ENCODE measurements around the gene GAS6. TPM values are rescaled to one million over a fixed set of nuclear protein-coding genes. Genes with fewer than 3 reads are reported as not detected.
A peak's percentile ranks its signal among the peaks of the same experiment; 100 is the strongest.

Gene GAS6
- total RNA-seq, 1 donor from 2014 or later = 42.9 TPM

DNA sequence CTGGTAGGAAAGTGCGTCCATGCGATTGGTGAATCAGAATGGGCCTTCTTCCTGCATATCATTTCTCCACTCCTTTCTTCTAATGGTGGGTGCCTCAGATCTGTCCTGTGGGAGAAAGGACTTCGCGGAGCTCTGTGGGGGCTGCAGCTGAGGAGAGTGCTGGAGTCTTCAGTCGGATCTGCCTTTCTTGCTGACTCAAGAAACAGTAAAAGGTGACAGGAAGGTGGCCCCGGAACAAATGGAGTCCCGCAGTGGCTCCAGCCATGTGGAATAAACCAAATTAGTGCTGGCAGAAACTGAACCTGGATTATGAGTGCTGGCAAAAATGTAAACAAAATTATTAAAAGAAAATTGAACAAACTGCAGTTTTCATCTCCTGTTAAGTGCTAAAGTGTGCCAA is 15.1 kb upstream of the GAS6 start:
- H3K27ac Mint-ChIP-seq = peak overlapping the region; percentile 39
- H3K36me3 Mint-ChIP-seq = no peaks in the 10 kb centered on the region
- H3K4me3 Mint-ChIP-seq = no peak overlapping the region

DNA sequence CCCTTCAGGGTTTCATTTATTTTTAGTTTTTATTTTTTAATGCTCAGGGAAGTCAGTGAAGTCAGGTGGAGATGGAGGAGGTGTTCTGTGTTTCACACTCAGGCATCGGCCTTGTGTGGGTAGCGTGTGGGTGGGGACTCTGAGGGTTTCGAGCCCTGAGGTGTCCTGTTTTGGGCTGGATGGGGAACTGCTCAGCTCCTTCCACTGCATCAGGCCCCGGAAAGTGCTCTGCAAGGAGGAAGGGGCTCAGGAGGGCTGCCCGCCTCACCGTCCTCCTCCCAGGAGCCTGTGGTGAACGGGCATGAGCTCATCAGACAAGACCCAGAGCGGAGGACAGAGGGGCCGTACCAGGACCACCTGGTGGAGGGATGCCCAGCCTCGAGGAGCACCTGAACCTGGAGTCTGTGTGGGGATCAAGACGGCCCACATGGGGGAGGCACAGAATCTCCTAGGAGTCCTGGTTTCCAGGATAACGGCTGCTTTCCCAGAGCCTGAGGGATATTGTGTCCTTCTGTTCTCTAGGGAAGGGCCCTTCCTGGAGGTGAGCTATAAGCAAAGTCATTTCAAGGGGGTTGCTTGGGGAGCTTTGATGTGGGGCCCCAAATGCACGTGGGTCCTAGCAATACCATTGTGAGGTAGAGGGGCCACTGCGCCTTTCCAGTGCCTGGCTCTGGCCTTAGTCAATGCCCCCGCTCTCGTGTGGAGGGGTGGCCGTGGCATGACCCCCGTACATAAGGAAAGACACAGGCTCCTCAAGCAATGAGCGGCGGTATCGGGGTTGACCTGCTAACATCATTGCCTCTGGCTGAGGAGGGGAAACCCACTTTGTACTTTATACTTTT is 13.5 kb upstream of the GAS6 start:
- Mint-ChIP-seq H3K4me1 (ENCODE audit: unreplicated experiment) (peaks cover 7% of the 10 kb centered on the region), H3K27me3 (peaks cover 2% of the 10 kb centered on the region), H3K36me3 (no peaks in the 10 kb centered on the region), H3K4me3 (no peak overlapping the region), H3K27ac (no peak overlapping the region), H3K9me3 (no peaks in the 10 kb centered on the region)
- DNase-seq (ENCODE audit: extremely low spot score, unreplicated experiment) = peak; percentile 64
- TF ChIP-seq, protein P1, sequence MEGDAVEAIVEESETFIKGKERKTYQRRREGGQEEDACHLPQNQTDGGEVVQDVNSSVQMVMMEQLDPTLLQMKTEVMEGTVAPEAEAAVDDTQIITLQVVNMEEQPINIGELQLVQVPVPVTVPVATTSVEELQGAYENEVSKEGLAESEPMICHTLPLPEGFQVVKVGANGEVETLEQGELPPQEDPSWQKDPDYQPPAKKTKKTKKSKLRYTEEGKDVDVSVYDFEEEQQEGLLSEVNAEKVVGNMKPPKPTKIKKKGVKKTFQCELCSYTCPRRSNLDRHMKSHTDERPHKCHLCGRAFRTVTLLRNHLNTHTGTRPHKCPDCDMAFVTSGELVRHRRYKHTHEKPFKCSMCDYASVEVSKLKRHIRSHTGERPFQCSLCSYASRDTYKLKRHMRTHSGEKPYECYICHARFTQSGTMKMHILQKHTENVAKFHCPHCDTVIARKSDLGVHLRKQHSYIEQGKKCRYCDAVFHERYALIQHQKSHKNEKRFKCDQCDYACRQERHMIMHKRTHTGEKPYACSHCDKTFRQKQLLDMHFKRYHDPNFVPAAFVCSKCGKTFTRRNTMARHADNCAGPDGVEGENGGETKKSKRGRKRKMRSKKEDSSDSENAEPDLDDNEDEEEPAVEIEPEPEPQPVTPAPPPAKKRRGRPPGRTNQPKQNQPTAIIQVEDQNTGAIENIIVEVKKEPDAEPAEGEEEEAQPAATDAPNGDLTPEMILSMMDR (conservative IDR thresholded peaks at IDR 0.05) = no peak

More for the DNA sequence above, 15.1 kb upstream of the GAS6 start:
- DNase-seq (ENCODE audit: extremely low spot score, unreplicated experiment) = peak; percentile 29
- Mint-ChIP-seq H3K27me3 (no peaks in the 10 kb centered on the region), H3K4me1 (ENCODE audit: unreplicated experiment) (peaks cover 9% of the 10 kb centered on the region), H3K9me3 (no peaks in the 10 kb centered on the region)
- TF ChIP-seq, protein P1 (conservative IDR thresholded peaks at IDR 0.05) = no peak

DNA sequence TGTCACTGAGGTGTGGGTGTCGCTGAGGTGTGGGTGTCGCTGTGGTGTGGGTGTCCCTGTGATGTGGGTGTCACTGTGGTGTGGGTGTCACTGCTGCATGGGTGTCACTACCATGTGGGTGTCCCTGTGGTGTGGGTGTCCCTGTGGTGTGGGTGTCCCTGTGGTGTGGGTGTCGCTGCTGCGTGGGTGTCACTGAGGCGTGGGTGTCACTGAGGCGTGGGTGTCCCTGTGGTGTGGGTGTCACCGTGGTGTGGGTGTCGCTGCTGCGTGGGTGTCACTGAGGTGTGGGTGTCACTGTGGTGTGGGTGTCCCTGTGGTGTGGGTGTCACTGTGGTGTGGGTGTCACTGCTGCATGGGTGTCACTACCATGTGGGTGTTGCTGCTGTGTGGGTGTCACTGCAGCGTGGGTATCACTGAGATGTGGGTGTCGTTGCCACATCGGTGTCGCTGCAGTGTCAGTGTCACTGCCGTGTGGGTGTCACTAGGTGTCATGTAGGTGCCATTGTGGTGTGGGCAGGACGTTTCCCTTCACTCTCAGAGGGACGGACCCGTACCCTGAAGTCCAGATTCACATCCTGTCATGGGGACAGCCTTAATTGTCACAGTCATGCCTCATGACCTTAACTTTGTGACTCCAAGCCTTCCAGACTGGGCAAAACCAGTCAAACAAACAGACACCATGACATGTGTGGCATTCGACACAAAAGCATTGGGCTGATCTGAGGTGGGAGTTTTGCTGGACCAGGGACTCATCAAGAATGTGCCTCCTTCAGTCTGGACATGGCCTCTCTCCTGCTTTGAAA is 12.7 kb upstream of the GAS6 start:
- Mint-ChIP-seq H3K9me3 (no peaks in the 10 kb centered on the region), H3K27me3 (peaks cover 2% of the 10 kb centered on the region), H3K36me3 (no peaks in the 10 kb centered on the region), H3K4me3 (no peak overlapping the region), H3K4me1 (ENCODE audit: unreplicated experiment) (no peaks in the 10 kb centered on the region), H3K27ac (no peak overlapping the region)
- TF ChIP-seq, protein P1 (conservative IDR thresholded peaks at IDR 0.05) = no peak
- DNase-seq (ENCODE audit: extremely low spot score, unreplicated experiment) = peak; percentile 15

DNA sequence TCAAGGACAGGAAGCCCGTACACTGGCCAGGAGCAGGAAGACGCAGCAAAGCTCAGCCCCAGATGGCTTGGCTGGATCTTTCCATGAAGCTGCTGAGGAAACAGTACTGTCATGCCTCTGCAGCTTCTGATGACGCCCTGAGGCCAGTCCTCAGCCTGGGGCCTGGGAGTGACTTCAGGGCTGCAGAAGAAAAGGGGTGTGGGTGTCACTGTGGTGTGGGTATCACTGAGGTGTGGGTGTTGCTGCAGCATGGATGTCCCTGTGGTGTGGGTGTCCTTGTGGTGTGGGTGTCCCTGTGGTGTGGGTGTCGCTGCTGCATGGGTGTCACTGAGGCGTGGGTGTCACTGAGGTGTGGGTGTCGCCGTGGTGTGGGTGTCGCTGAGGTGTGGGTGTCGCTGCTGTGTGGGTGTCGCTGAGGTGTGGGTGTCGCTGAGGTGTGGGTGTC is 12.0 kb upstream of the GAS6 start:
- Mint-ChIP-seq H3K27me3 (peaks cover 2% of the 10 kb centered on the region), H3K4me1 (ENCODE audit: unreplicated experiment) (no peaks in the 10 kb centered on the region), H3K4me3 (no peak overlapping the region), H3K9me3 (no peaks in the 10 kb centered on the region), H3K36me3 (no peaks in the 10 kb centered on the region), H3K27ac (no peak overlapping the region)
- no peak for DNase-seq (ENCODE audit: extremely low spot score, unreplicated experiment)
- TF ChIP-seq, protein P1 (conservative IDR thresholded peaks at IDR 0.05) = no peak

DNA sequence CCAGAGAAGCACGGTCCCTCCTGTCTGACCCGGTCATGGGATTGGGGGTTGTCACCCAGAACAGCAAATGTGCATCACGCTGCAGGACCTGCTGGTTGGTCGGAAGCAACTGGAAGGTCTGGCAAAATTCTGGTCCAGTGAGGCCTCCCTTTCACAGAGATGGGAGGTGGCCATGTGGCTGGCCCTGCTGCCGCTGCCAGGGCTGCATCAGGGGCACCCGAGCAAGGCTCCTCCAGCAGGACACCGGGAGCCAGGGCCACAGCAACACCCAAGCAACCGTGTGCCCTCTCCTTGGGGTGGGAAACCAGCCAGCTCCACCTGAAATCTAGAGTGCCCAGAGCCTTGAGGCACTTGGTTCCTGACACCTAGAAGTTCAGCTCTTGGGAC is 11.5 kb upstream of the GAS6 start:
- no peak for DNase-seq (ENCODE audit: extremely low spot score, unreplicated experiment)
- no peak overlapping the region for H3K27ac Mint-ChIP-seq

More for the DNA sequence above, 11.5 kb upstream of the GAS6 start:
- Mint-ChIP-seq H3K4me1 (ENCODE audit: unreplicated experiment) (no peaks in the 10 kb centered on the region), H3K36me3 (no peaks in the 10 kb centered on the region), H3K9me3 (no peaks in the 10 kb centered on the region), H3K4me3 (no peak overlapping the region), H3K27me3 (peaks cover 2% of the 10 kb centered on the region)
- TF ChIP-seq, protein P1 (conservative IDR thresholded peaks at IDR 0.05) = no peak

Data from type B pancreatic cell (in vitro differentiated cells).